ENCODE results near the gene DDIT3.

DNA sequence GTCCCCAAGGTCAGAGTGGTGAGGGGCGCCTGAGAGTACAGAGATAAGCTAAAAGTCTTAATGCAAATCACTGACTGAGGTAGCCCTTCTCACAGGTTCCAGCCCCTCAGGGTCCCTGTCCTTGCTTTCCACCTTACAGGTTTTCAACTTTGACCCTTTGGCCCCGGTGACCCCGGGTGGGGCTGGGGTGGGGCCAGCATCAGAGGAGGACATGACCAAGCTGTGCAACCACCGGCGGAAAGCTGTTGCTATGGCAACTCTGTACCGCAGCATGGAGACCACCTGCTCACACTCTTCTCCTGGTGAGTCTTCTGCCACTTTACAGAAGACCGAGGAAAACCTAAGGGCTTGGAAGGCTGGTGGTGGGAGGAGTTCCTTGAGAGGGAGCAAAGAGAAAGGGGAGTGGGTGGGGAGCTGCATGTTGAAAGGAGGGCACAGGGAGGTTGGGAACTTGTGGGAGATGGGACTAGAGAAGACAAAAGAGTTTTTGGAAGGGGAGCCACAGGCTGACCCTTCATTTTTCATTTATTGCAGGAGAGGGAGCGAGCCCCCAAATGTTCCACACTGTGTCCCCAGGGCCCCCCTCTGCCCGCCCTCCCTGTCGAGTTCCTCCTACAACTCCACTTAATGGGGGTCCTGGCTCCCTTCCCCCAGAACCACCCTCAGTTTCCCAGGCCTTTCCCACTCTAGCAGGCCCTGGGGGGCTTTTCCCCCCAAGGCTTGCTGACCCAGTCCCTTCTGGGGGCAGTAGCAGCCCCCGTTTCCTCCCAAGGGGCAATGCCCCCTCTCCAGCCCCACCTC is 4.7 kb upstream of the DDIT3 start:
- TF ChIP-seq TCF7 (CRISPR knock-in tag; IDR thresholded peaks at IDR 0.05; ENCODE audit: low read depth) (no peak), TEAD4 (CRISPR knock-in tag; IDR thresholded peaks at IDR 0.05) (no peak)
- TF ChIP-seq, protein P1, sequence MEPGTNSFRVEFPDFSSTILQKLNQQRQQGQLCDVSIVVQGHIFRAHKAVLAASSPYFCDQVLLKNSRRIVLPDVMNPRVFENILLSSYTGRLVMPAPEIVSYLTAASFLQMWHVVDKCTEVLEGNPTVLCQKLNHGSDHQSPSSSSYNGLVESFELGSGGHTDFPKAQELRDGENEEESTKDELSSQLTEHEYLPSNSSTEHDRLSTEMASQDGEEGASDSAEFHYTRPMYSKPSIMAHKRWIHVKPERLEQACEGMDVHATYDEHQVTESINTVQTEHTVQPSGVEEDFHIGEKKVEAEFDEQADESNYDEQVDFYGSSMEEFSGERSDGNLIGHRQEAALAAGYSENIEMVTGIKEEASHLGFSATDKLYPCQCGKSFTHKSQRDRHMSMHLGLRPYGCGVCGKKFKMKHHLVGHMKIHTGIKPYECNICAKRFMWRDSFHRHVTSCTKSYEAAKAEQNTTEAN (CRISPR knock-in tag; IDR thresholded peaks at IDR 0.05) = no peak

Data from WTC11 (cell line).